ENCODE measurements around the gene ITFG2. TPM values are rescaled to one million over a fixed set of nuclear protein-coding genes. Genes with fewer than 3 reads are reported as not detected.
A peak's percentile ranks its signal among the peaks of the same experiment; 100 is the strongest.

The ITFG2 gene
- total and polyA plus RNA-seq, 9 of the 15 experiments (the other 6 are each of a cell fraction or from before 2014, with no cell fraction given): 15.0 to 22.8 (median 19.4) TPM

DNA sequence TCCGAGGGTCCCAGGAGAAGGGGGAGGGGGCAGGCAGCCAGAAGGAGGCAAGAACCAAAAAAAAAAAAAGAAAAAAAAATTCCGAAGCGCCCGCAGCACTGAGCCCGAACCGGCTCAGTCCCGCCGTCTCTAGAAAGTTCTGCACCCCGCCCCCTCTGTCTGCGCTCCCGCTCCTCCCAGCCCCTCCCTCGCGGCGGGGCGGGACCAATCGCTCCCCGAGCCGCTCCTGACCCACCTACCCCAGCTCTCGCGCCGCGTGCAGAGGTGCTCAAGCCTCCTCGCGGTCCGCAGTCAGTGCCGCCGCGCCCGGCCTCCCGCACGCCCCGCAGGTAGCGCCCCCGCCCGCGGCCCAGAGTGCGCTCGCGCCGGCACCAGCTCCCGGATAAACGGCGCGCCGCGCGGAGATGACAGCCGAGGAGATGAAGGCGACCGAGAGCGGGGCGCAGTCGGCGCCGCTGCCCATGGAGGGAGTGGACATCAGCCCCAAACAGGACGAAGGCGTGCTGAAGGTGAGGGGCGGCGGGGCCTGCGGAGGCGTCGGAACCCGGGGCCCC is 17.7 kb upstream of the ITFG2 start, which contains the start of gene FKBP4 (continued):
- TF ChIP-seq RBM22 (IDR thresholded peaks at IDR 0.05; ENCODE audit: low read depth, low read length, poor library complexity, severe bottlenecking): peak; percentile 61
- TF ChIP-seq MBD2 (IDR thresholded peaks at IDR 0.05; ENCODE audit: borderline replicate concordance, low read depth): 0 out of 2 replicates have a peak, but pooled peaks have one; percentile 21
- 0 out of 2 replicates have a peak, but pooled peaks have one; percentile 13 for TF ChIP-seq SMAD4 (CRISPR knock-in tag; conservative IDR thresholded peaks at IDR 0.05)
- no peak for TF ChIP-seq ETV1 (tag; conservative IDR thresholded peaks at IDR 0.05; ENCODE audit: low read depth)
- TF ChIP-seq RBFOX2 (IDR thresholded peaks at IDR 0.05; ENCODE audit: low read depth, low read length): peak; percentile 85
- TF ChIP-seq ZNF384 (IDR thresholded peaks at IDR 0.05; ENCODE audit: low read depth, low read length): peak; percentile 62
- TF ChIP-seq TEAD2 (tag; IDR thresholded peaks at IDR 0.05): no peak
- TF ChIP-seq, protein P1, sequence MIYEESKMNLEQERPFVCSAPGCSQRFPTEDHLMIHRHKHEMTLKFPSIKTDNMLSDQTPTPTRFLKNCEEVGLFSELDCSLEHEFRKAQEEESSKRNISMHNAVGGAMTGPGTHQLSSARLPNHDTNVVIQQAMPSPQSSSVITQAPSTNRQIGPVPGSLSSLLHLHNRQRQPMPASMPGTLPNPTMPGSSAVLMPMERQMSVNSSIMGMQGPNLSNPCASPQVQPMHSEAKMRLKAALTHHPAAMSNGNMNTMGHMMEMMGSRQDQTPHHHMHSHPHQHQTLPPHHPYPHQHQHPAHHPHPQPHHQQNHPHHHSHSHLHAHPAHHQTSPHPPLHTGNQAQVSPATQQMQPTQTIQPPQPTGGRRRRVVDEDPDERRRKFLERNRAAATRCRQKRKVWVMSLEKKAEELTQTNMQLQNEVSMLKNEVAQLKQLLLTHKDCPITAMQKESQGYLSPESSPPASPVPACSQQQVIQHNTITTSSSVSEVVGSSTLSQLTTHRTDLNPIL (CRISPR knock-in tag; IDR thresholded peaks at IDR 0.05): no peak
- TF ChIP-seq POLR2G (IDR thresholded peaks at IDR 0.05; ENCODE audit: low read depth, low read length): peak; percentile 92
- peak; percentile 88; the same call in 1 of the 2 replicates for TF ChIP-seq CC2D1A (IDR thresholded peaks at IDR 0.05)
- no peak for TF ChIP-seq ZNF408 (CRISPR knock-in tag; IDR thresholded peaks at IDR 0.05; ENCODE audit: low read depth)
- TF ChIP-seq ZKSCAN8 (CRISPR knock-in tag; IDR thresholded peaks at IDR 0.05): no peak
- TF ChIP-seq MCM5 (IDR thresholded peaks at IDR 0.05; ENCODE audit: low read depth): no peak
- 0 out of 4 replicates have a peak, but pooled peaks of 1 of the 2 experiments have one; percentile 36 for TF ChIP-seq NONO (IDR thresholded peaks at IDR 0.05; ENCODE audit: low read depth in 2 of 2, low read length in 1 of 2)
- TF ChIP-seq, protein P2, sequence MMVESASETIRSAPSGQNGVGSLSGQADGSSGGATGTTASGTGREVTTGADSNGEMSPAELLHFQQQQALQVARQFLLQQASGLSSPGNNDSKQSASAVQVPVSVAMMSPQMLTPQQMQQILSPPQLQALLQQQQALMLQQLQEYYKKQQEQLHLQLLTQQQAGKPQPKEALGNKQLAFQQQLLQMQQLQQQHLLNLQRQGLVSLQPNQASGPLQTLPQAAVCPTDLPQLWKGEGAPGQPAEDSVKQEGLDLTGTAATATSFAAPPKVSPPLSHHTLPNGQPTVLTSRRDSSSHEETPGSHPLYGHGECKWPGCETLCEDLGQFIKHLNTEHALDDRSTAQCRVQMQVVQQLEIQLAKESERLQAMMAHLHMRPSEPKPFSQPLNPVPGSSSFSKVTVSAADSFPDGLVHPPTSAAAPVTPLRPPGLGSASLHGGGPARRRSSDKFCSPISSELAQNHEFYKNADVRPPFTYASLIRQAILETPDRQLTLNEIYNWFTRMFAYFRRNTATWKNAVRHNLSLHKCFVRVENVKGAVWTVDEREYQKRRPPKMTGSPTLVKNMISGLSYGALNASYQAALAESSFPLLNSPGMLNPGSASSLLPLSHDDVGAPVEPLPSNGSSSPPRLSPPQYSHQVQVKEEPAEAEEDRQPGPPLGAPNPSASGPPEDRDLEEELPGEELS (CRISPR knock-in tag; IDR thresholded peaks at IDR 0.05; ENCODE audit: borderline replicate concordance): no peak
- peak; percentile 56 for TF ChIP-seq ZFX (CRISPR knock-in tag; IDR thresholded peaks at IDR 0.05)
- 0 out of 2 replicates have a peak, but pooled peaks have one; percentile 12 for TF ChIP-seq KLF16 (IDR thresholded peaks at IDR 0.05)
- no peak for TF ChIP-seq SMC3 (conservative IDR thresholded peaks at IDR 0.05; ENCODE audit: insufficient read depth, low read depth, low read length)
- TF ChIP-seq, protein P3, sequence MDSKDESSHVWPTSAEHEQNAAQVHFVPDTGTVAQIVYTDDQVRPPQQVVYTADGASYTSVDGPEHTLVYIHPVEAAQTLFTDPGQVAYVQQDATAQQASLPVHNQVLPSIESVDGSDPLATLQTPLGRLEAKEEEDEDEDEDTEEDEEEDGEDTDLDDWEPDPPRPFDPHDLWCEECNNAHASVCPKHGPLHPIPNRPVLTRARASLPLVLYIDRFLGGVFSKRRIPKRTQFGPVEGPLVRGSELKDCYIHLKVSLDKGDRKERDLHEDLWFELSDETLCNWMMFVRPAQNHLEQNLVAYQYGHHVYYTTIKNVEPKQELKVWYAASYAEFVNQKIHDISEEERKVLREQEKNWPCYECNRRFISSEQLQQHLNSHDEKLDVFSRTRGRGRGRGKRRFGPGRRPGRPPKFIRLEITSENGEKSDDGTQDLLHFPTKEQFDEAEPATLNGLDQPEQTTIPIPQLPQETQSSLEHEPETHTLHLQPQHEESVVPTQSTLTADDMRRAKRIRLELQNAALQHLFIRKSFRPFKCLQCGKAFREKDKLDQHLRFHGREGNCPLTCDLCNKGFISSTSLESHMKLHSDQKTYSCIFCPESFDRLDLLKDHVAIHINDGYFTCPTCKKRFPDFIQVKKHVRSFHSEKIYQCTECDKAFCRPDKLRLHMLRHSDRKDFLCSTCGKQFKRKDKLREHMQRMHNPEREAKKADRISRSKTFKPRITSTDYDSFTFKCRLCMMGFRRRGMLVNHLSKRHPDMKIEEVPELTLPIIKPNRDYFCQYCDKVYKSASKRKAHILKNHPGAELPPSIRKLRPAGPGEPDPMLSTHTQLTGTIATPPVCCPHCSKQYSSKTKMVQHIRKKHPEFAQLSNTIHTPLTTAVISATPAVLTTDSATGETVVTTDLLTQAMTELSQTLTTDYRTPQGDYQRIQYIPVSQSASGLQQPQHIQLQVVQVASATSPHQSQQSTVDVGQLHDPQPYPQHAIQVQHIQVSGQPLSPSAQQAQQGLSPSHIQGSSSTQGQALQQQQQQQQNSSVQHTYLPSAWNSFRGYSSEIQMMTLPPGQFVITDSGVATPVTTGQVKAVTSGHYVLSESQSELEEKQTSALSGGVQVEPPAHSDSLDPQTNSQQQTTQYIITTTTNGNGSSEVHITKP (IDR thresholded peaks at IDR 0.05; ENCODE audit: partially characterized antibody): peak; percentile 33
- no peak for TF ChIP-seq ZNF133 (CRISPR knock-in tag; IDR thresholded peaks at IDR 0.05)
- TF ChIP-seq, protein P4, sequence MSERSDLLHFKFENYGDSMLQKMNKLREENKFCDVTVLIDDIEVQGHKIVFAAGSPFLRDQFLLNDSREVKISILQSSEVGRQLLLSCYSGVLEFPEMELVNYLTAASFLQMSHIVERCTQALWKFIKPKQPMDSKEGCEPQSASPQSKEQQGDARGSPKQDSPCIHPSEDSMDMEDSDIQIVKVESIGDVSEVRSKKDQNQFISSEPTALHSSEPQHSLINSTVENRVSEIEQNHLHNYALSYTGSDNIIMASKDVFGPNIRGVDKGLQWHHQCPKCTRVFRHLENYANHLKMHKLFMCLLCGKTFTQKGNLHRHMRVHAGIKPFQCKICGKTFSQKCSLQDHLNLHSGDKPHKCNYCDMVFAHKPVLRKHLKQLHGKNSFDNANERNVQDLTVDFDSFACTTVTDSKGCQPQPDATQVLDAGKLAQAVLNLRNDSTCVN (CRISPR knock-in tag; IDR thresholded peaks at IDR 0.05): no peak

All from K562 (cell line).